Fibroblast of pulmonary artery (primary cell): ENCODE measurements around the gene SLC25A47.
"Not testable (repeated sequence)": the region's sequence is repeated elsewhere in the genome, so short reads cannot be mapped to it uniquely, and the experiment has no call there.

Experiments
- DNase-seq: peaks from one replicate; pipeline ENCODE4 v3.0.0-alpha.2; 2010; ENCODE audit warnings: low read depth
- H3K4me3 ChIP-seq: replicated peaks from 2 replicates; pipeline ENCODE4 v1.5.1; 2011; ENCODE audit warnings: low read depth, mild to moderate bottlenecking, control low read depth, low read length, moderate library complexity
- CTCF ChIP-seq: IDR thresholded peaks from 2 replicates; pipeline ENCODE4 v1.5.1; 2011; ENCODE audit warnings: mild to moderate bottlenecking, control low read depth, low read length, inconsistent platforms; ENCODE audit errors: missing control alignments

Gene SLC25A47

GRCh38 chr14:100306101-100306997, 16.8 kb upstream of the SLC25A47 start, which contains the start of gene SLC25A29:
Gene SLC25A29, minus strand, starts transcription at chr14:100306444. Its CDS starts 212 bp downstream, at chr14:100306232.
- no peak for TF ChIP-seq CTCF
- peak within 1 kb of the TSS; percentile 77 for H3K4me3 ChIP-seq
- peak; percentile 87 for DNase-seq

GRCh38 chr14:100306998-100307765, 16.0 kb upstream of the SLC25A47 start:
- DNase-seq: no peak
- no peak for TF ChIP-seq CTCF
- peak overlapping the region; percentile 77 for H3K4me3 ChIP-seq

- no peak for TF ChIP-seq CTCF
- peak overlapping the region; percentile 77 for H3K4me3 ChIP-seq
Observed at GRCh38 chr14:100307766-100308426, 15.2 kb upstream of the SLC25A47 start.

GRCh38 chr14:100308427-100308792, 14.7 kb upstream of the SLC25A47 start:
- H3K4me3 ChIP-seq: peak overlapping the region; percentile 5
- not testable (repeated sequence) for DNase-seq

More at GRCh38 chr14:100307766-100308426, 15.2 kb upstream of the SLC25A47 start:
- no peak for DNase-seq

- no peak overlapping the region for H3K4me3 ChIP-seq
- peak; percentile 0 for TF ChIP-seq CTCF
- DNase-seq: peak; percentile 22
Observed at GRCh38 chr14:100309028-100309737, 14.0 kb upstream of the SLC25A47 start.

GRCh38 chr14:100312110-100312876, 10.8 kb upstream of the SLC25A47 start:
- not testable (repeated sequence) for H3K4me3 ChIP-seq

GRCh38 chr14:100312877-100313400, 10.2 kb upstream of the SLC25A47 start:
- no peak for TF ChIP-seq CTCF
- no peak for DNase-seq
- no peak overlapping the region for H3K4me3 ChIP-seq

More at GRCh38 chr14:100312110-100312876, 10.8 kb upstream of the SLC25A47 start:
- not testable (repeated sequence) for DNase-seq
